ENCODE measurements around the gene IFITM2.
A peak's percentile ranks its signal among the peaks of the same experiment; 100 is the strongest.
"Not testable (repeated sequence)": the region's sequence is repeated elsewhere in the genome, so short reads cannot be mapped to it uniquely, and the experiment has no call there.

IFITM2 gene

GRCh38 chr11:281486-282161, 26.0 kb upstream of the IFITM2 start:
- no peak for DNase-seq (ENCODE audit: low read depth in 2 of 2)

- DNase-seq (ENCODE audit: low read depth in 2 of 2), result no peak
Observed at GRCh38 chr11:282171-282570, 25.4 kb upstream of the IFITM2 start.

GRCh38 chr11:282630-283360, 24.8 kb upstream of the IFITM2 start:
- no peak for DNase-seq (ENCODE audit: low read depth in 2 of 2)

- no peak for DNase-seq (ENCODE audit: low read depth in 2 of 2)
Observed at GRCh38 chr11:283405-284104, 24.1 kb upstream of the IFITM2 start.

DNA sequence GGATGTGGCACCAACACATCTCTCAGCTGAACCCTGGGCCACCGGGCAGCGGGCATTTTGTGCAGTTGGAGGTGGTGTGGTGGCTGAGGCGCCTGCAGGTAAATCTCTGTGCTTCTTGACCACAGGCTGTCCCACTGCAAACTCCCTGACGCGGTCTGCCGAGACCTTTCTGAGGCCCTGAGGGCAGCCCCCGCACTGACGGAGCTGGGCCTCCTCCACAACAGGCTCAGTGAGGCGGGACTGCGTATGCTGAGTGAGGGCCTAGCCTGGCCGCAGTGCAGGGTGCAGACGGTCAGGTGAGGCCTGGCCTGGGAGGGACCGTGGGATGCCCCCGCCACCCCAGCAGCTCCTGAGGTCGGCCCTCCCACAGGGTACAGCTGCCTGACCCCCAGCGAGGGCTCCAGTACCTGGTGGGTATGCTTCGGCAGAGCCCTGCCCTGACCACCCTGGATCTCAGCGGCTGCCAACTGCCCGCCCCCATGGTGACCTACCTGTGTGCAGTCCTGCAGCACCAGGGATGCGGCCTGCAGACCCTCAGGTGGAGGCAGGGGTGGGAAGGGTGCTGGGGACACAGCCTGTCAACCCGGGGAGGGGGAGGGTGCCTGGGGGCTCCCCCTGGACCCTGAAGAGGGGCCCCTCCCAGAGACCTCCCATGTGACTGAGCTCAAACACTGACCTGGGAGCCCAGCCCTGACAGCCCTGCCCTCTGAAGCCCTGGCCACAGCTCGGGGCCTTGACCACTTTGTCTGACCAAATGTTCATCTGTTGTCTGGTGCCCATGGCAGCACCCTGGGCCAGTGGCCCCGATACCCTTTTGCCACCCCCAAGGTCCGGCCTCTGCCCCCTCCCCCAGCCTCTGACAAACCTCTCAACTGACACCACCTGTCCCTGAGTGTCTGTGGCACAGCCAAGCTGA, 23.3 kb upstream of the IFITM2 start:
- DNase-seq (ENCODE audit: low read depth in 2 of 2), result no peak

DNA sequence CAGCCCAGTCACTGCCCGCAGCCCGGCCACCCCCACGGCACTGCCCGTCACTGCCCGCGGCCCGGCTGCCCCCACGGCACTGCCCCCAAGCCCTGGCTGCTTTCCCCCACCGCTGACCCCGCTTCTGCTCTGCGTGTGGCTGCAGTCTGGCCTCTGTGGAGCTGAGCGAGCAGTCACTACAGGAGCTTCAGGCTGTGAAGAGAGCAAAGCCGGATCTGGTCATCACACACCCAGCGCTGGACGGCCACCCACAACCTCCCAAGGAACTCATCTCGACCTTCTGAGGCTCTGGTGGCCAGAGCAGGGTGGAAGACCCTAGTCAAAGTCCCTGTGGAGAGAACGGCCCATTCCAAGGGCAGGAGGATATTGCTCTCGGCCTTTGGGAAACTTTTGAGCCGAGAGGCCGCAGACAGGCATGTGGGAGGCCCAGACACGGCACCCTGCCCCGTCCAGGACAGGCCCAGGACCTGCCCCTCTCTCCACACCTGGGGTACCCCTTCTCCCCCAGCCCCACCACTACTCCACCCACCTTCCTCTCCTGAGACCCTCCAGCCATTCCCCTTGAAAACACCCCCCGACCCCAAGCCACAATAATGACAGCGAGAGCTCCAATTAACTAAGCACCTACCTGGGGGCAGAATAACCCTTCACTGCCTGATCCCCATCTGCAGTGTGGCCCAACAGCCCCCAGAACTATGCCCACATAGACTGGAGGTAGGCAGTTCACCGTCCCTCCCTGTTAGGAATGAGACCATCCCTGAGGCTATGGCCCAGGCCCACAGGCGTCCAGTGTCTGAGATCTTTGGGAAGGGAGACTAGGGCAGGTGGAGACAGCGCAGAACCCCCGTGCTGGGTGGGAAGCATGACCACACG, 22.4 kb upstream of the IFITM2 start:
- DNase-seq (ENCODE audit: low read depth in 2 of 2), result no peak

DNA sequence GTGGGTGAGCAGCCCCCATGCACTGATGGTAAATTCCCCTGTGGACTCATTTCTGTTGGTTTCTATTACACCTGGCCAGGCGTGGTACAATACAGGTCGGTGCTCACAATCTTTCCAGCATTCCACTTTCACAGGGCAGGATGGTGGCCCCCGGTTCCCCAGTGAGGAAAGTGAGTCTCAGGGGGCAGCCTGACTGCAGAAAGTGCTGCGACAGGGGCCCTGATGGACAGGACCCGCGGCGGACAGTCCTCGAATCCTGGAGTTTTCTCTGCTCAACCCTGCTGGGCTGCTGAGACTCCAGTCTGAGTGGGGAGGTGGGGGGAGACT, 21.8 kb upstream of the IFITM2 start:
- no peak for DNase-seq (ENCODE audit: low read depth in 2 of 2)

- DNase-seq (ENCODE audit: low read depth in 2 of 2), result not testable (repeated sequence)
Observed at GRCh38 chr11:286977-287820, 20.4 kb upstream of the IFITM2 start.

DNA sequence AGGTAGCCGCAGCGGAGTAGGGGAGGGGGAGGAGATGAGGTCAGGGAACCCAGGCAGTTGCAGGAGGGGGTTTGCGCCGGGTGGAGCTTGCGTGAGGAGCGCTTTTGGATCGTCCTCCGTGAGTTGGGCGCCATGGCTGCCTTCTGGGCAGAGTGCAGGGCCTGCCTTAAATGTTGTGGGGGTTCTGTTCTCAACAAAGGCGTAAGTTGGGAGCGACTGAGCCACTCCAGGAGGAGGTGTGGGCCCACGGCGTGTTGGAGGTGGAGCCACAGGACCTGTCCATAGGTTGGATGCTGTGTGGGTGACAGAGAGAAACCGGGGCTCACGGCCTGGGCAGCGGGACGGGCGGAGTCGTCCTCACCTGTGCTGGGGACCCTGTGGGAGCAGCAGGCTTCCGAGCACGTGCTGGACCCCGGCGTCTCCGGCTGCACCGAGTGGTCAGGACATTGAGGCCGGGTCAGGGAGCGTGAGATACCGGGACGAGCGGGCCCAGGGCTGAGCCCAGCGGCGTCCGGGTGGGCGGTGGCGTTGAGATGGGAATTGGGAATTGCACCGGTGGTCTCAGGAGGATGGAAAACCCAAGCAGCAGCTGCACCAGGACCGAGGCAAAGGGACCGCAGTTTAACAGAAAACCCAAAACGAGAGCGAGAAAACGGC, 19.7 kb upstream of the IFITM2 start:
- DNase-seq (ENCODE audit: low read depth in 2 of 2), result no peak

DNA sequence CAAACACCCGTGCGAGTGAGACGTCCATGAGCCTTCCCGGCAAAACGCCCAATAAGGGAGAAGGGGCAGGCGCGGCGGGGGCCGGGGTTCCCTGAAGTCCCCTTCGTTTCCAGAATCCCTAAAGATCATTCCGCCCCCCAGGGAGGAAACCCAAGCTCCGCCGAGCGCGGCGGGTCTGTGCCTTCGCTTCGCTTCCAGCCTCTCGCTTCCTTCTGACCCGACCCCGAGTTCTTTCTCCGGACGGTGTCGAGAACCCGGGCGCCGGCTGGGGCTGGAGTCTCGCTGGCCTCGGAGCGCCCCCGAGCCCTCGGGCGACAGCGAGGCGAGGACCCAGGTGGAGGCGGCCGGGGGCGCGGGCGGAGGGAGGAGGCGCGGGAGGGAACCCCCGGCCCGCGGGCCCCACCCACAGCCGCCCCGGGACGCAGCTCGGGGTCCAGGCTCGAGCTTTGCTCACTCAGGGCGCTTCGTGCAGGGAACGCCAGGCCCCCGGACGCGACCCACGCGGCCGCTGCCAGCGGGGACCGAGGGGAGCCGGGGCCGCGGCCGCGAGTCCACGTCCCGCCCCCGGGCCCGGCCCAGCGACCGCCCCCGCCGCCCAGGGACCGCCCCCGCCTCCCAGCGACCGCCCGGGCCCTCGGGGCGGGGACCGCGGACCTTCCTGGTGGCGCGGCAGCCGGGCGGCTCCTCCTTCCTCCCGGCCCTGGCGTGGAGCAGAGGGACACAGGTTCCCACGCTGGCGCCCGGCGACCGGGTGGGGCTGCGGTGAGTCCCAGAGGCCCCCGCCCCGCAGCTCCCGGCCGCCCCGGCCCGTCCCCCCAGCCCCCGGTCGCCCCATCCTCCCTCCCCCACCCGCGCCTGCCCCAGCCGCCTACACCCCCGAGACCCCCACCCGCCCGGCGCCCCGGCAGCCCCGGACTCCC, 18.9 kb upstream of the IFITM2 start, which contains the start of gene PGGHG:
TSS of gene PGGHG (plus strand) at position 649 of the 920 bp plus-strand sequence. CDS start 691 bp downstream, outside the sequence.
- peak in 1 of 2 experiments; percentile 54 for DNase-seq (ENCODE audit: low read depth in 2 of 2)

GRCh38 chr11:289398-289711, 18.3 kb upstream of the IFITM2 start:
- no peak for DNase-seq (ENCODE audit: low read depth in 2 of 2)

DNA sequence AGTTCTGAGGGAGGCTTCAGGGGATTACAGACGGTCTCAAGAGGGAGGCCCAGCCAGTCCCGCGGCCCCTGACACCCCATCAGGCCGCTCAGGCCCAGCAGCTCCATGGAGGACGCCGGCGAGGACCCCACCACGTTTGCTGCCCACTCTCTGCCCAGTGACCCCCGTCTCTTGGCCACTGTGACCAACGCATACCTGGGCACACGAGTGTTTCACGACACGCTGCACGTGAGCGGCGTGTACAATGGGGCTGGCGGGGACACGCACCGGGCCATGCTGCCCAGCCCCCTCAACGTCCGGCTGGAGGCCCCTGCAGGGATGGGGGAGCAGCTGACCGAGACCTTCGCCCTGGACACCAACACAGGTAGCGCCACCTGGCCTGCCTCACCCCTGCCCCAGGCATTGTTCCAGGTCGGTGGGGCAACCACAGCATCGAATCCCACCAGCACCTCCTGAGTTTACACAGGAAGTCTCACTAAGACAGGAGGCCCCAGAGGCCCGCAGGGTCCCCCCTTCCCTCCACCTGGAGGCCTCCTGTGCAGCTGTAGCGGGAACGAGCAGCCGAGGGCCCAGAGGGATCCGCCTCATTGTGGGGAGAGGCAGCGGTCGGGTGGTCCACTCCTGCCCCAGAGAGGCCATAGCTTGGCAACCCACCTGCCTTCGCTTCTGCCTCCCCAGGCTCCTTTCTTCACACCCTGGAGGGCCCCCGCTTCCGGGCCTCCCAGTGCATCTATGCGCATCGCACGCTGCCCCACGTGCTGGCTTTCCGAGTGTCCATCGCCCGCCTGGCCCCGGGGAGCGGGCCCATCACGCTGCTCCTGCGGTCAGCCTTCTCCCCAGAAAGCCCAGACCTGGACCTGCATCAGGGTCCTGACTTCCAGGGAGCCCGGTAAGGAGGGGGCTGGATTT, 17.6 kb upstream of the IFITM2 start:
- DNase-seq (ENCODE audit: low read depth in 2 of 2), result no peak

GRCh38 chr11:290621-291231, 16.9 kb upstream of the IFITM2 start:
- DNase-seq (ENCODE audit: low read depth in 2 of 2), result no peak

- DNase-seq (ENCODE audit: low read depth in 2 of 2), result no peak
Observed at GRCh38 chr11:291281-292210, 16.1 kb upstream of the IFITM2 start.

- DNase-seq (ENCODE audit: low read depth in 2 of 2), result no peak
Observed at GRCh38 chr11:292211-293121, 15.2 kb upstream of the IFITM2 start.

All from stimulated activated CD4-positive, alpha-beta T cell treated with anti-CD3 and anti-CD28 coated beads, Interleukin-12 subunit alpha, Interleukin-12 subunit beta, amount 100 ng/mL, for 24 hours (primary cell).